Epithelial cell of esophagus (primary cell): ENCODE data around the gene NCBP3.

Experiments used
- DNase-seq: peaks from one replicate; pipeline ENCODE4 v3.0.0; 2010; ENCODE audit warnings: low read depth
- H3K4me3 ChIP-seq: 2 replicates; pipeline ENCODE4 v1.5.1; 2011; ENCODE audit warnings: mild to moderate bottlenecking, low read length, control low read depth
- CTCF ChIP-seq: IDR thresholded peaks from 2 replicates; pipeline ENCODE4 v1.5.1; 2011; ENCODE audit warnings: low read depth, mild to moderate bottlenecking, low read length, control low read depth, inconsistent platforms; ENCODE audit not compliant: insufficient read depth; ENCODE audit errors: missing control alignments

NCBP3 gene

GRCh38 chr17:3845621-3846436 is at the start of gene NCBP3:
TSS of gene NCBP3 (minus strand) at chr17:3846246. CDS start at chr17:3846223, 23 bp downstream.
- peak within 1 kb of the TSS; percentile 79 for H3K4me3 ChIP-seq
- peak; percentile 63 for TF ChIP-seq CTCF
- peak; percentile 96 for DNase-seq

- no peak overlapping the region for H3K4me3 ChIP-seq
- no peak for TF ChIP-seq CTCF
- DNase-seq = no peak
Measured at GRCh38 chr17:3895354-3895753, 49.3 kb upstream of the NCBP3 start.

GRCh38 chr17:3894911-3895343 is 48.9 kb upstream of the NCBP3 start:
- TF ChIP-seq CTCF = no peak
- DNase-seq = peak; percentile 78
- no peak overlapping the region for H3K4me3 ChIP-seq

- no peak overlapping the region for H3K4me3 ChIP-seq
- no peak for DNase-seq
- no peak for TF ChIP-seq CTCF
Measured at GRCh38 chr17:3894188-3894587, 48.1 kb upstream of the NCBP3 start.

GRCh38 chr17:3893720-3894116 is 47.7 kb upstream of the NCBP3 start:
- no peak overlapping the region for H3K4me3 ChIP-seq
- no peak for TF ChIP-seq CTCF
- no peak for DNase-seq

GRCh38 chr17:3893003-3893719 is 47.1 kb upstream of the NCBP3 start, which contains the start of gene CAMKK1:
TSS of gene CAMKK1 (minus strand) at chr17:3893053. CDS start at chr17:3885687, 7,366 bp downstream.
- TF ChIP-seq CTCF = no peak
- H3K4me3 ChIP-seq = peak within 1 kb of the TSS; percentile 51
- DNase-seq = peak; percentile 81
